Endothelial cell of umbilical vein (primary cell): ENCODE measurements around the gene GAPVD1. TPM values are rescaled to one million over a fixed set of nuclear protein-coding genes. Genes with fewer than 3 reads are reported as not detected.

Experiments
- BruUV-seq: library from RNA; stranded (reverse); fragments of 400-500 nt; replicated peaks from 2 replicates; lab custom pipeline; 2021; lab: Mats Ljungman, UMichigan
- CTCF ChIA-PET: fragments of 300-600, 350-600 bp; sonication (Branson Sonifier 250); formaldehyde crosslinking; loops from one replicate; lab custom pipeline; 2021; ENCODE audit warnings: antibody characterized with exemption, inconsistent platforms; lab: Charles Lee
- POLR2A ChIA-PET: fragments of 300-600, 350-600 bp; sonication (Branson Sonifier 250); formaldehyde crosslinking; loops from one replicate; lab custom pipeline; 2021; ENCODE audit warnings: antibody characterized with exemption, inconsistent platforms; lab: Charles Lee
- DNase-seq: peaks from one replicate; pipeline ENCODE4 v3.0.0-alpha.2; 2011; ENCODE audit warnings: low read depth, low spot score
- FAIRE-seq: peaks from 2 replicates; lab custom pipeline; 2011; peaks lifted over from hg19 to GRCh38; lab: Jason Lieb, UNC
- H2AFZ ChIP-seq: 2 replicates; pipeline ENCODE4 v1.6.0; 2012; ENCODE audit warnings: low read depth, low read length, control low read depth, inconsistent platforms
- H3K27ac ChIP-seq: 2 replicates; pipeline ENCODE4 v1.5.1; 2011; ENCODE audit warnings: low read depth, mild to moderate bottlenecking, control low read depth, low read length, moderate library complexity; ENCODE audit not compliant: insufficient read depth
- H3K27me3 ChIP-seq, 2 experiments: 2 replicates each; pipeline versions ENCODE4 v1.6.0 to v1.6.1; 2011; ENCODE audit warnings: low read length in 2 of 2, mixed read lengths in 1 of 2; ENCODE audit not compliant: control insufficient read depth in 2 of 2, insufficient read depth in 2 of 2
- H3K36me3 ChIP-seq, 2 experiments: 2 replicates in 1 of 2; 3 replicates in 1 of 2; pipeline ENCODE4 v1.5.1; 2011; ENCODE audit warnings: low read length in 2 of 2, mild to moderate bottlenecking in 1 of 2, moderate library complexity in 1 of 2; ENCODE audit not compliant: control insufficient read depth in 2 of 2, insufficient read depth in 2 of 2; ENCODE audit errors: extremely low read depth in 1 of 2
- H3K4me1 ChIP-seq: 3 replicates; pipeline ENCODE4 v1.5.1; 2011; ENCODE audit warnings: mild to moderate bottlenecking, low read length; ENCODE audit not compliant: control insufficient read depth, insufficient read depth; ENCODE audit errors: extremely low read depth
- H3K4me2 ChIP-seq: 2 replicates; pipeline ENCODE4 v1.6.1; 2011; ENCODE audit warnings: low read length, control low read depth, mixed read lengths; ENCODE audit not compliant: insufficient read depth
- H3K4me3 ChIP-seq, 3 experiments: fragments of 200-600 bp in 1 of 3; sonication (generic), shearing (Covaris generic) in 1 of 3; replicated peaks in 1 of 3; 2 replicates each; pipeline ENCODE4 v1.5.1; 2011 to 2016; ENCODE audit warnings: control low read depth in 3 of 3, low read length in 3 of 3, mild to moderate bottlenecking in 2 of 3, inconsistent platforms in 1 of 3, low read depth in 1 of 3, moderate library complexity in 1 of 3; ENCODE audit not compliant: insufficient read depth in 1 of 3
- H3K79me2 ChIP-seq: 2 replicates; pipeline ENCODE4 v1.6.0; 2012; ENCODE audit warnings: low read length, inconsistent platforms; ENCODE audit not compliant: control insufficient read depth, insufficient read depth
- H3K9ac ChIP-seq: replicated peaks from 2 replicates; pipeline ENCODE3; 2011; ENCODE audit warnings: low read length, control low read depth; ENCODE audit not compliant: insufficient read depth; ENCODE audit errors: extremely low read depth
- H3K9me1 ChIP-seq: replicated peaks from 3 replicates; pipeline ENCODE4 v1.6.0; 2011; ENCODE audit warnings: mild to moderate bottlenecking, low read length; ENCODE audit not compliant: control insufficient read depth, insufficient read depth; ENCODE audit errors: extremely low read depth
- H3K9me3 ChIP-seq: replicated peaks from 2 replicates; pipeline ENCODE4 v1.5.1; 2012; ENCODE audit warnings: low read length, inconsistent platforms; ENCODE audit not compliant: control insufficient read depth, insufficient read depth
- H4K20me1 ChIP-seq: replicated peaks from 2 replicates; pipeline ENCODE3; 2011; ENCODE audit warnings: mild to moderate bottlenecking, low read length; ENCODE audit not compliant: control insufficient read depth, insufficient read depth; ENCODE audit errors: extremely low read depth
- EZH2 ChIP-seq: IDR thresholded peaks from 2 replicates; pipeline ENCODE4 v1.6.1; 2012; ENCODE audit warnings: borderline replicate concordance, low read depth, mild to moderate bottlenecking, moderate library complexity, low read length, inconsistent platforms; ENCODE audit not compliant: severe bottlenecking
- FOS ChIP-seq: IDR thresholded peaks from 2 replicates; pipeline ENCODE4 v1.6.1; 2011; ENCODE audit warnings: mild to moderate bottlenecking, low read length, moderate library complexity, borderline replicate concordance; ENCODE audit not compliant: insufficient read depth
- GATA2 ChIP-seq: IDR thresholded peaks from 2 replicates; pipeline ENCODE4 v1.7.0; 2011; ENCODE audit warnings: low read depth, mild to moderate bottlenecking, moderate library complexity, mixed read lengths, low read length; ENCODE audit not compliant: insufficient read length, insufficient read depth
- JUN ChIP-seq: IDR thresholded peaks from 2 replicates; pipeline ENCODE4 v1.6.1; 2011; ENCODE audit warnings: borderline replicate concordance, low read depth; ENCODE audit not compliant: insufficient read length, insufficient read depth
- MYC ChIP-seq: IDR thresholded peaks from one replicate; pipeline ENCODE4 v1.6.1; 2011; ENCODE audit warnings: mild to moderate bottlenecking, low read depth, low read length
- POLR2A ChIP-seq: IDR thresholded peaks from 2 replicates; pipeline ENCODE4 v1.6.1; 2012; ENCODE audit warnings: low read depth, mild to moderate bottlenecking, control low read depth, low read length
- POLR2AphosphoS5 ChIP-seq: IDR thresholded peaks from 2 replicates; pipeline ENCODE4 v1.6.1; 2012; ENCODE audit warnings: low read depth, mild to moderate bottlenecking, control low read depth, low read length, moderate library complexity; ENCODE audit not compliant: insufficient read depth
- dilution Hi-C: fragments of 300-500 bp; cut with MboI; formaldehyde crosslinking; loops from one replicate; pipeline ENCODE4 v1.15.0; 2019; ENCODE audit warnings: low sequenced_read_pairs; ENCODE audit not compliant: extremely low pct_ligation_motif_present
- intact Hi-C: fragments of 100-400 bp; cut with micrococcal nuclease; formaldehyde crosslinking; loops from one replicate; pipeline ENCODE4 v1.10.0; 2022
- polyA plus RNA-seq, 4 experiments: library from polyadenylated mRNA; depleted of rRNA in 3 of 4; stranded (reverse) in 3 of 4; unstranded in 1 of 4; fragments of >200 nt; gene quantifications; 2 replicates each; pipeline versions ENCODE4 v1.2.1 to v1.2.3, GENCODE V29; 2011 to 2012; ENCODE audit warnings: missing spikeins in 1 of 4
- total RNA-seq: library from RNA; stranded (reverse); gene quantifications from 2 replicates; pipeline ENCODE4 v1.2.3, GENCODE V29; 2021
- TF ChIP-seq, protein P1 (sequence below), 2 donors: IDR thresholded peaks; 1 replicate in 1 of 2; 2 replicates in 1 of 2; pipeline ENCODE4 v1.5.1; 2011; ENCODE audit warnings: low read length in 2 of 2, mild to moderate bottlenecking in 2 of 2, moderate library complexity in 2 of 2, control low read depth in 1 of 2, inconsistent platforms in 1 of 2, low read depth in 1 of 2; ENCODE audit not compliant: insufficient read depth in 1 of 2; ENCODE audit errors: extremely low read depth in 1 of 2
- TF ChIP-seq, protein P2 (sequence below): IDR thresholded peaks from 2 replicates; pipeline ENCODE4 v1.6.1; 2011; ENCODE audit not compliant: insufficient read depth, insufficient read length

GAPVD1 gene
- total and polyA plus RNA-seq, 2 donors (not counting 3 experiments of a cell fraction or from before 2014, with no cell fraction given): 10.7 to 53.2 TPM

DNA sequence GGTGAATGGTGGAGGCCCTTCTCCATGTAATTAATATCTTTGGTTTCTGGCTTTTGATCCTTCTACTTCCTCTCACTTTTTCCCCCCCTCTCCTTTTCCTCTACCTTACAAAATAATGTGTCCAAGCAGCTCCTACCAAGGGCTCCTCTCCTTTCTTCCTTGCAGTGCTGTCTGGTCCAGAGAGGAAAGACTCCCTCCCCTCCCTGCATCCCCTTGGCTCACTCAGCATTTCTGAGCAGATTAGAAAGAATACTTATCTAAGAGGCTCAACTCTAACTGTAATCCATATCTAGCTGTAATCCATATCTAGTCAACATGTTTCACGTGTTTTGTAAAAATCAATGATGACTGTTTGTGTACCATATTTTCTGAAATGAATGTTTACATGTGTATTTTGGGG is 97.4 kb downstream of the GAPVD1 start:
- Histone ChIP-seq H3K4me2 (no peak overlapping the region), H3K9me3 (no peaks in the 10 kb centered on the region), H4K20me1 (no peaks in the 10 kb centered on the region), H3K9me1 (no peaks in the 10 kb centered on the region), H3K9ac (no peak overlapping the region), H3K4me3 (no peak overlapping the region), H3K79me2 (no peaks in the 10 kb centered on the region), H2AFZ (no peak overlapping the region), H3K27ac (no peak overlapping the region), H3K36me3 (peaks cover 18 to 21% of the 10 kb centered on the region in 2 experiments), H3K4me1 (no peaks in the 10 kb centered on the region), H3K27me3 (no peaks in the 10 kb centered on the region)
- no peak for FAIRE-seq
- POLR2A ChIA-PET: no interaction called here
- dilution Hi-C loops: no loop called here
- TF ChIP-seq GATA2: no peak
- intact Hi-C loops: no loop called here
- DNase-seq: no peak
- CTCF ChIA-PET: no interaction called here
- BruUV-seq: no TSS peak

DNA sequence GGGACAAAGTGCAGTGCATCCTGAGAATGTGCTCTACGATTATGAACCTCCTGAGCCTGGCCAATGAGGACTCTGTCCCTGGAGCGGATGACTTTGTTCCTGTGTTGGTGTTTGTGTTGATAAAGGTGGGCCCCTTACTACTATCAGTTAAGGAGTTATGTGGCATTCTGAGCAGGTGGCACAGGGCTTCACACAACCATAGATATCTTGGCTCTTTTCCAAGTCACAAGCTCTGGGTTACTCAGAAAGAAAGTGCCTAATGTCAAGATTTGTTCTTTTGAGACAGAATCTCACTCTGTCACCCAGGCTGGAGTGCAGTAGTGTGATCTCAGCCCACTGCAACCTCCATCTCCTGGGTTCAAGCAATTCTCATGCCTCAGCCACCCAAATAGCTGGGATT is 99.0 kb downstream of the GAPVD1 start:
- FAIRE-seq: no peak
- Histone ChIP-seq H4K20me1 (no peaks in the 10 kb centered on the region), H3K9ac (no peak overlapping the region), H3K4me3 (no peak overlapping the region), H3K27ac (no peak overlapping the region), H3K27me3 (no peaks in the 10 kb centered on the region), H3K4me1 (no peaks in the 10 kb centered on the region), H3K9me3 (no peaks in the 10 kb centered on the region), H3K4me2 (no peak overlapping the region), H3K9me1 (no peaks in the 10 kb centered on the region), H3K79me2 (no peaks in the 10 kb centered on the region), H2AFZ (no peak overlapping the region), H3K36me3 (peaks cover 20% of the 10 kb centered on the region in 2 experiments)
- ChIA-PET CTCF (interaction anchor here (1.0 to 2.2 kb wide), 4 partner anchors 9 to 105 kb away, joined by 3 to 40 read pairs (median 5); no protein-coding TSS in a partner anchor), POLR2A (no interaction called here)
- intact Hi-C loops (no loop called here), dilution Hi-C loops (no loop called here)
- TF ChIP-seq FOS (no peak), MYC (no peak), JUN (no peak), GATA2 (no peak), POLR2AphosphoS5 (no peak), EZH2 (no peak), POLR2A (no peak)
- TF ChIP-seq, protein P1, sequence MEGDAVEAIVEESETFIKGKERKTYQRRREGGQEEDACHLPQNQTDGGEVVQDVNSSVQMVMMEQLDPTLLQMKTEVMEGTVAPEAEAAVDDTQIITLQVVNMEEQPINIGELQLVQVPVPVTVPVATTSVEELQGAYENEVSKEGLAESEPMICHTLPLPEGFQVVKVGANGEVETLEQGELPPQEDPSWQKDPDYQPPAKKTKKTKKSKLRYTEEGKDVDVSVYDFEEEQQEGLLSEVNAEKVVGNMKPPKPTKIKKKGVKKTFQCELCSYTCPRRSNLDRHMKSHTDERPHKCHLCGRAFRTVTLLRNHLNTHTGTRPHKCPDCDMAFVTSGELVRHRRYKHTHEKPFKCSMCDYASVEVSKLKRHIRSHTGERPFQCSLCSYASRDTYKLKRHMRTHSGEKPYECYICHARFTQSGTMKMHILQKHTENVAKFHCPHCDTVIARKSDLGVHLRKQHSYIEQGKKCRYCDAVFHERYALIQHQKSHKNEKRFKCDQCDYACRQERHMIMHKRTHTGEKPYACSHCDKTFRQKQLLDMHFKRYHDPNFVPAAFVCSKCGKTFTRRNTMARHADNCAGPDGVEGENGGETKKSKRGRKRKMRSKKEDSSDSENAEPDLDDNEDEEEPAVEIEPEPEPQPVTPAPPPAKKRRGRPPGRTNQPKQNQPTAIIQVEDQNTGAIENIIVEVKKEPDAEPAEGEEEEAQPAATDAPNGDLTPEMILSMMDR (IDR thresholded peaks at IDR 0.05; ENCODE audit: extremely low read depth in 1 of 2, insufficient read depth in 1 of 2, low read depth in 1 of 2, low read length in 2 of 2): no peak
- TF ChIP-seq, protein P2, sequence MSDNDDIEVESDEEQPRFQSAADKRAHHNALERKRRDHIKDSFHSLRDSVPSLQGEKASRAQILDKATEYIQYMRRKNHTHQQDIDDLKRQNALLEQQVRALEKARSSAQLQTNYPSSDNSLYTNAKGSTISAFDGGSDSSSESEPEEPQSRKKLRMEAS: no peak
- BruUV-seq: no TSS peak
- DNase-seq: no peak
